Loucy (cell line): ENCODE measurements around the gene UBE2Q1.
A peak's percentile ranks its signal among the peaks of the same experiment; 100 is the strongest.

Experiments used
- H2AFZ ChIP-seq: fragments of 200-600 bp; sonication (generic); 2 replicates; pipeline ENCODE4 v1.6.0; 2016; ENCODE audit warnings: antibody characterized with exemption, mild to moderate bottlenecking, low read length, moderate library complexity
- H3F3A ChIP-seq: fragments of 200-600 bp; 2 replicates; pipeline ENCODE4 v1.6.0; 2016; ENCODE audit warnings: antibody characterized with exemption, low read depth, mild to moderate bottlenecking
- H3K27me3 ChIP-seq: fragments of 200-600 bp; sonication (generic); 2 replicates; pipeline ENCODE4 v1.6.1; 2014; ENCODE audit warnings: low read length, mild to moderate bottlenecking; ENCODE audit not compliant: insufficient read depth, poor library complexity, severe bottlenecking
- H3K36me3 ChIP-seq: fragments of 200-600 bp; sonication (generic); 2 replicates; pipeline ENCODE4 v1.6.1; 2016; ENCODE audit warnings: low read length; ENCODE audit not compliant: insufficient read depth
- H3K4me1 ChIP-seq: fragments of 200-600 bp; sonication (generic); 2 replicates; pipeline ENCODE4 v1.5.1; 2014; ENCODE audit warnings: low read length, mild to moderate bottlenecking; ENCODE audit not compliant: insufficient read depth, poor library complexity, severe bottlenecking
- H3K4me2 ChIP-seq: fragments of 200-600 bp; sonication (generic); 2 replicates; pipeline ENCODE4 v1.6.0; 2014; ENCODE audit warnings: antibody characterized with exemption, low read length, low read depth, mild to moderate bottlenecking; ENCODE audit not compliant: poor library complexity, severe bottlenecking
- H3K4me3 ChIP-seq: fragments of 200-600 bp; sonication (generic); 2 replicates; pipeline ENCODE4 v1.5.1; 2014; ENCODE audit warnings: low read length, mild to moderate bottlenecking, mixed read lengths; ENCODE audit not compliant: poor library complexity, severe bottlenecking
- H3K79me2 ChIP-seq: fragments of 200-600 bp; sonication (generic); 2 replicates; pipeline ENCODE4 v1.6.1; 2014; ENCODE audit warnings: low read length; ENCODE audit not compliant: insufficient read depth
- H3K9ac ChIP-seq: fragments of 200-600 bp; sonication (generic); 2 replicates; pipeline ENCODE4 v1.6.0; 2014; ENCODE audit warnings: mild to moderate bottlenecking, low read depth, low read length, moderate library complexity; ENCODE audit not compliant: poor library complexity, severe bottlenecking
- H3K9me2 ChIP-seq: fragments of 200-600 bp; sonication (generic); replicated peaks from 2 replicates; pipeline ENCODE4 v1.6.1; 2016; ENCODE audit warnings: low read depth, low read length, mixed read lengths
- H3K9me3 ChIP-seq: fragments of 200-600 bp; sonication (generic); 2 replicates; pipeline ENCODE4 v1.6.1; 2014; ENCODE audit warnings: mild to moderate bottlenecking, antibody characterized with exemption, low read length, low read depth; ENCODE audit not compliant: insufficient read depth
- H4K20me1 ChIP-seq: fragments of 200-600 bp; sonication (generic); 2 replicates; pipeline ENCODE4 v1.6.0; 2014; ENCODE audit warnings: antibody characterized with exemption, low read length, mild to moderate bottlenecking; ENCODE audit not compliant: insufficient read depth, poor library complexity, severe bottlenecking
- CTCF ChIP-seq: fragments of 200-600 bp; sonication (generic); conservative IDR thresholded peaks from 2 replicates; pipeline ENCODE4 v1.5.1; 2014; ENCODE audit warnings: mild to moderate bottlenecking, antibody characterized with exemption, low read length
- EZH2phosphoT487 ChIP-seq: fragments of 200-600 bp; IDR thresholded peaks from 2 replicates; pipeline ENCODE4 v1.6.1; 2018; ENCODE audit warnings: antibody characterized with exemption, mild to moderate bottlenecking, moderate library complexity, borderline replicate concordance

The UBE2Q1 gene

GRCh38 chr1:154574716-154575115, 16.3 kb upstream of the UBE2Q1 start:
- Histone ChIP-seq H3K9me2 (no peaks in the 10 kb centered on the region), H3K4me2 (peak overlapping the region; percentile 10)

GRCh38 chr1:154573168-154573510, 14.7 kb upstream of the UBE2Q1 start:
- Histone ChIP-seq H3K9ac (no peak overlapping the region), H3K27me3 (no peaks in the 10 kb centered on the region), H3K9me3 (no peaks in the 10 kb centered on the region), H3K79me2 (no peaks in the 10 kb centered on the region), H3K4me3 (no peak overlapping the region), H2AFZ (no peak overlapping the region), H3K36me3 (peaks cover 2% of the 10 kb centered on the region; the same call in 1 of the 2 replicates), H4K20me1 (no peaks in the 10 kb centered on the region), H3K9me2 (no peaks in the 10 kb centered on the region), H3F3A (no peaks in the 10 kb centered on the region), H3K4me1 (peaks cover 15% of the 10 kb centered on the region), H3K4me2 (no peak overlapping the region)
- no peak for TF ChIP-seq CTCF
- TF ChIP-seq EZH2phosphoT487: no peak

More at GRCh38 chr1:154574716-154575115, 16.3 kb upstream of the UBE2Q1 start:
- H4K20me1 ChIP-seq: no peaks in the 10 kb centered on the region
- H3K9me3 ChIP-seq: no peaks in the 10 kb centered on the region
- H3K9ac ChIP-seq: no peak overlapping the region
- H3K4me3 ChIP-seq: no peak overlapping the region
- TF ChIP-seq EZH2phosphoT487: no peak
- TF ChIP-seq CTCF: no peak
- no peak overlapping the region for H2AFZ ChIP-seq
- no peaks in the 10 kb centered on the region for H3K79me2 ChIP-seq
- no peaks in the 10 kb centered on the region for H3K27me3 ChIP-seq
- no peaks in the 10 kb centered on the region for H3F3A ChIP-seq
- peaks cover 17% of the 10 kb centered on the region; the same call in 1 of the 2 replicates for H3K36me3 ChIP-seq
- peaks cover 15% of the 10 kb centered on the region for H3K4me1 ChIP-seq

GRCh38 chr1:154572468-154573167, 14.2 kb upstream of the UBE2Q1 start:
- Histone ChIP-seq H3K9me3 (no peaks in the 10 kb centered on the region), H4K20me1 (no peaks in the 10 kb centered on the region), H3K9me2 (no peaks in the 10 kb centered on the region), H3K4me2 (no peak overlapping the region), H3K36me3 (no peaks in the 10 kb centered on the region), H3K27me3 (no peaks in the 10 kb centered on the region), H2AFZ (no peak overlapping the region), H3K9ac (no peak overlapping the region), H3K79me2 (no peaks in the 10 kb centered on the region), H3F3A (no peaks in the 10 kb centered on the region), H3K4me3 (no peak overlapping the region), H3K4me1 (peaks cover 15% of the 10 kb centered on the region)
- TF ChIP-seq CTCF (no peak), EZH2phosphoT487 (no peak)
